Aorta (tissue), 5 donors: ENCODE data around the gene DLX3. TPM values are rescaled to one million over a fixed set of nuclear protein-coding genes. Genes with fewer than 3 reads are reported as not detected.

Experiments used
- ATAC-seq: fragments of 200-7000 bp; cut with Tn5 transposase; one replicate; pipeline ENCODE4 v1.9.1; 2022; ENCODE audit warnings: moderate library complexity; ENCODE audit not compliant: low FRiP score
- DNase-seq, 2 donors: peaks; one replicate each; pipeline ENCODE4 v3.0.0-alpha.2; 2020
- H3K27ac ChIP-seq, 2 donors: one replicate each; pipeline ENCODE4 v1.5.1; 2013; ENCODE audit warnings: low read length in 2 of 2, mild to moderate bottlenecking in 2 of 2, moderate library complexity in 2 of 2, control low read depth in 1 of 2, inconsistent platforms in 1 of 2, low read depth in 1 of 2
- H3K27me3 ChIP-seq, 2 donors: one replicate each; pipeline ENCODE4 v1.6.1; 2013; ENCODE audit warnings: control low read depth in 1 of 2, low read length in 1 of 2, mild to moderate bottlenecking in 1 of 2, moderate library complexity in 1 of 2; ENCODE audit not compliant: insufficient read depth in 2 of 2, control insufficient read depth in 1 of 2
- H3K36me3 ChIP-seq, 2 donors: one replicate each; pipeline ENCODE4 v1.6.1; 2013; ENCODE audit warnings: control low read depth in 1 of 2, low read length in 1 of 2, mild to moderate bottlenecking in 1 of 2; ENCODE audit not compliant: insufficient read depth in 2 of 2, control insufficient read depth in 1 of 2
- H3K4me1 ChIP-seq, 2 donors: one replicate each; pipeline ENCODE4 v1.6.1; 2013; ENCODE audit warnings: low read length in 2 of 2, control low read depth in 1 of 2, mild to moderate bottlenecking in 1 of 2, moderate library complexity in 1 of 2; ENCODE audit not compliant: insufficient read depth in 2 of 2, control insufficient read depth in 1 of 2
- H3K4me3 ChIP-seq, 2 donors: one replicate each; pipeline ENCODE4 v1.5.1; 2013; ENCODE audit warnings: low read length in 2 of 2, control low read depth in 1 of 2, mild to moderate bottlenecking in 1 of 2
- H3K9me3 ChIP-seq: one replicate; pipeline ENCODE4 v1.6.1; 2013; ENCODE audit warnings: mild to moderate bottlenecking, low read length; ENCODE audit not compliant: control insufficient read depth
- WGBS, 2 donors: extraction: QIAGEN DNeasy Blood & Tissue Kit; methylation state at CpG; one replicate each; pipeline ENCODE4 v1.1.7; 2013; 5-methylcytosine and 5-hydroxymethylcytosine counted together
- intact Hi-C, 2 donors: fragments of 100-400 bp; cut with DNase I; formaldehyde crosslinking; loops; one replicate each; pipeline versions ENCODE4 v1.14.2 to v1.15.0; 2022
- polyA plus RNA-seq, 2 donors: library from polyadenylated mRNA; stranded (reverse); fragments of 200-250 nt; gene quantifications; one replicate each; pipeline ENCODE4 v1.2.3, GENCODE V29; 2013
- total RNA-seq, 2 donors: library from RNA; stranded (reverse); fragmentation: NEBNext Ultra II Directional; extraction: Animal tissue kit (Norgen Biotek cat#: 25700); gene quantifications; one replicate each; pipeline ENCODE4 v1.2.1, GENCODE V29; 2021
- donor health status: healthy with polysubstance abuse.
- donor health status: Bipolar disorder and iron deficiency.
- donor health status: DM: no; HTN: no; CAD: no.
- donor health status: DM: no; HTN: no; CAD: no.
- donor health status: DM: yes; HTN: yes; CAD: no.

Gene DLX3
- total and polyA plus RNA-seq, 4 donors, result 0.18 to 1.3 (median 0.71) TPM

DNA sequence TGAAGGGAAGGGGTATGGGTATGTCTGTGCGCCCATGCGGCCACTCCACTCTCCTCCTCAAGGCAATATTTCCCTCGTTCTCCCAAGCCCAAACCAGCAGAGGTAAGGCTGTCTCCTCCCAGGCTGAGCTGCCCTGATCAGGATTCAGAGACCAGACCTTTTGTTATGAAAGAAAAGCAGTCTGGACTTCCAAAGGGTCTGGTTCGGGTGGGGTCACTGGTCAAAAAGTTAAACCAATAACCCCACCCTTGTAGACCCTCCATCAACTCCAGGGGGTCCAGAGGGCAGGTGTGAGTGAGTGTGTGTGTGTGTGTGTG, 31.8 kb downstream of the DLX3 start:
- Histone ChIP-seq H3K4me1 (no peaks in the 10 kb centered on the region), H3K36me3 (no peaks in the 10 kb centered on the region), H3K27me3 (no peaks in the 10 kb centered on the region), H3K9me3 (no peaks in the 10 kb centered on the region), H3K27ac (no peak overlapping the region), H3K4me3 (no peak overlapping the region)
- DNase-seq (no peak), ATAC-seq (no peak)
- WGBS, 2 donors, result 36 to 44% methylated on average over 4 of the region's 4 CpGs
- intact Hi-C loops, result no loop called here

DNA sequence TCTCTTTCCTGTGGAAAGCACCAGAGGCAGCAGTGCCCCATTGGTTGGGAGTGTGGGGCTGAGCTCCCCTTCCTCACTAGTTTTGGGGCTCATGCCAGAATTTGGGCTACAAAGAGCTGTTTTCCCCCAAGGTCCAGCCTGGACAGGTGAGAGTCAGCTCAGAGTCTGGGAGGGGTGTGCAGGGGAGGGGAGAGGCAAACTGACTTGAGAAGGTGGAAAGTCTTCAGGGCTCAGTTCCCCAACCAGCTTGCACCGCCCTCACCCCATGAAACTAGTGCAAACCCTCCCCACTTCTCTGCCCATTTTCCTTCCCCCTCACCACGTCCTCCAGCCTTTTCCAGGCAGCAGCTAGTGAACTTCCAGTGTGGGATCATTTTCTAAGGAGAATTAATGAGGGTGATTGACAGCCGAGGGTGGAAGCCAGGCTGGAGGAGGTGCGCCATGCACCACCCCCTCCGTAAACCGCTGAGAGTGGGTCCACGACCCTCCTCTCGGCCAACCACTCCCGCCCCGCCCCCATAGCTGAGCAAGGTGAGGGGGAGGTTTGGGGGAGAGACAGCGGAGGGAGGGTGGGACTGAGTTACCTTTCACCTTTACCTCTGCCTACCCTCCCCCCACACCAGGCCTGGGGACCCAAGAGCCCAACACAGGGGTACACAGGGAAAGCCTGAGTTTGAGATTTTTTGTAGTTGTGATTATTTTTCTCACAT, 32.3 kb downstream of the DLX3 start:
- 17 to 21% methylated on average over 10 to 11 of the region's 11 CpGs for whole genome bisulfite sequencing, 2 donors
- no peak for DNase-seq
- Histone ChIP-seq H3K27ac (no peak overlapping the region), H3K27me3 (no peaks in the 10 kb centered on the region), H3K36me3 (no peaks in the 10 kb centered on the region), H3K9me3 (no peaks in the 10 kb centered on the region), H3K4me1 (no peaks in the 10 kb centered on the region), H3K4me3 (no peak overlapping the region)
- intact Hi-C loops, result no loop called here
- no peak for ATAC-seq

DNA sequence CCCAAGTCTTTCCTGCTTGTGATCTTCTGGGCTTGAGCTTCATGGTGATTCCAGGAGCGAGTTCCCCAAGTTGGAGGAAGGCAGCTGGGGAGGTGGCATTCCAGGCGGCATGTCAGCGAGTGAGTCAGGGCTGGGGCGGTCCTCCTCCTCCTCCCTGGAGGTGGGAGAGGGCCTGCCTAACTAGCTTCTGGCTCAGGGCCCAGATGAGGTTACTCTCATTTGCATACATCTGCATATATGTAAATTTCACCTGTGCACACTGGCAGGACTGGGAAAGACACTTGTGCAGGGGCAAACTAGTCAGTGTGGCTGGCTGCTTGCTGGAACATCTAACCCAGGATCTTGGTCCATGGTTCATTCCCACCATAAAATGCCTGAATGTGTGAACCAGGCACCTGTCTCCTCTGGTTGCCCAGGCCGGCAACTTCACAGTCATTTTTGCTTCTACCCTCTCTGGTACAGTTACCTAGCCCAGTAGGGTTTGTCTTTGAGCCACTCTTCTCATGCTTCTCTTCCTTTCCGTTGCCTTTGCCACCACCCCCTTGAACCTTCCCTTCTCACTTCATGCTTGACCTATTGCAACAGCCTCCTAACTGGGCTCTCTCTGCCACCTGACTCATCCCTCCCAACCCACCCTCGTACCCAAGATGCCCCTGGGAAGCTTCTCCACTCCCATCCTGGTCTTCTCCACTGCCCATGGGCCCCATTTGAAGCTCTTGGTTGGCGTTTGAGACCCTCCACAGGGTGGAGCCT, 35.7 kb downstream of the DLX3 start:
- no peaks in the 10 kb centered on the region for H3K27me3 ChIP-seq
- 83 to 88% methylated on average over 8 of the region's 8 CpGs for WGBS, 2 donors

DNA sequence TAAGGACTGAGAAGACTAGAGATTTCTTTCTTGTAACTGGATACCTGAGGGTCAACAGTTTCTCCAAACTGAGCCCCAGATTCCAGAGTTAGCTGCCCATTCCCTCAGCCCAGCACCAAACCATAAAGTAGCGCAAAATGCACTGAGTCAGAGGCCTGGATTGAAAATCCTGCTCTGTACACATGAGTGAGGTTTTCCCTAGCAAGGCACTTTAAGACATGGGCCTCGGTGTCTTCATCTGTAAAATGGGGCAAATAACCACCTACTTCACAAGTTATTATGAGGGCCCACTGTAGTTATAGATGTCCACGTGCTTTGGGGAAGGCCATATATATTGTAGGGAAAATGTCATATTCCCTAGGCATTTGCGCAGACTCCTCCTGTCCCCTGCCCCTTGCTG, 36.3 kb downstream of the DLX3 start:
- Histone ChIP-seq H3K4me3 (no peak overlapping the region), H3K4me1 (no peaks in the 10 kb centered on the region), H3K36me3 (no peaks in the 10 kb centered on the region), H3K27me3 (no peaks in the 10 kb centered on the region), H3K9me3 (no peaks in the 10 kb centered on the region), H3K27ac (no peak overlapping the region)
- WGBS, 2 donors, result 93 to 96% methylated on average over 4 of the region's 4 CpGs
- DNase-seq (no peak), ATAC-seq (no peak)
- intact Hi-C loops, result no loop called here

More for the DNA sequence above, 35.7 kb downstream of the DLX3 start:
- H3K27ac ChIP-seq, result no peak overlapping the region
- no peaks in the 10 kb centered on the region for H3K36me3 ChIP-seq
- ATAC-seq (no peak), DNase-seq (no peak)
- no peaks in the 10 kb centered on the region for H3K4me1 ChIP-seq
- no peaks in the 10 kb centered on the region for H3K9me3 ChIP-seq
- H3K4me3 ChIP-seq, result no peak overlapping the region
- intact Hi-C loops, result no loop called here

DNA sequence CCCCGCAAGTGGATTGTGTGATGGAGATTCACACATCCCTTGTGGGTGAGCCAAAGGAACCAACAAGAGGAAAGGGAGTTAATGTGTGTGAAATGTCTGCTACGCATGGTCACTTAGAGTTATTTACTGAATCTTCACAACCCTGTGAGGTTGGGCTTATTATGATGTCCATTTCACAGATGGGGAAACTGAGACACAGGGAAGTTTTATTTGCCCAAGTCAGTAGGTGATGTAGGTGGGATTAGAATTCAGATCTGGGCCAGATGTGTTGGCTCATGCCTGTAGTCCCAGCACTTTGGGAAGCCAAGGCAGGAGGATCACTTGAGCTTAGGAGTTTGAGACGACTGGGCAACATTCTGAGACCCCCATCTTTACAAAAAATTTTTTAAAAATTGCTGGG, 37.7 kb downstream of the DLX3 start:
- no peak overlapping the region for H3K27ac ChIP-seq
- H3K4me3 ChIP-seq, result no peak overlapping the region
- WGBS, 2 donors, result 85 to 93% methylated on average over 3 of the region's 3 CpGs
- DNase-seq (no peak), ATAC-seq (no peak)
- intact Hi-C loops, result no loop called here
- no peaks in the 10 kb centered on the region for H3K36me3 ChIP-seq
- no peaks in the 10 kb centered on the region for H3K9me3 ChIP-seq
- no peaks in the 10 kb centered on the region for H3K4me1 ChIP-seq
- no peaks in the 10 kb centered on the region for H3K27me3 ChIP-seq

DNA sequence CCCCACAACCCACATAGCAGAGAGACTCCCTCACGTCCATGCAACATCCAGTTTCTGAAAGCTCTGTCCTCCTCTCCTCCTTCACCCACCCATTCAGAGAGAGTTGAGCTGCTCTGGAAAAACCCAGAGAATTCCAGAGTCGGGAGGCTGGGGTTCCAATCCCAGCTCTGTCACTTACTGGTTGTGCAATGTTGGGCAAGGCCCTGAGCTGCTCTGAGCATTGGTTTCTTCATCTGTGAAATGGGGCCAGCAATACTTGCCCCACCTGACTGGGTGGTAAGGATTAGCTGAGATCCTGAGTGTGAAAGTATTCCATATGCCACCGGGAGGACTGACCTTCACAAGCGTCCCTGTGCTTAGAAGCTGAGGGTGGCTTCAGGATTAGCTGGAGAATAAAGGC, 38.2 kb downstream of the DLX3 start:
- intact Hi-C loops, result no loop called here
- no peaks in the 10 kb centered on the region for H3K4me1 ChIP-seq
- no peaks in the 10 kb centered on the region for H3K9me3 ChIP-seq
- no peak overlapping the region for H3K27ac ChIP-seq
- H3K4me3 ChIP-seq, result no peak overlapping the region
- H3K36me3 ChIP-seq, result no peaks in the 10 kb centered on the region
- ATAC-seq (no peak), DNase-seq (no peak)
- 72 to 81% methylated on average over 4 of the region's 4 CpGs for WGBS, 2 donors
- H3K27me3 ChIP-seq, result no peaks in the 10 kb centered on the region

DNA sequence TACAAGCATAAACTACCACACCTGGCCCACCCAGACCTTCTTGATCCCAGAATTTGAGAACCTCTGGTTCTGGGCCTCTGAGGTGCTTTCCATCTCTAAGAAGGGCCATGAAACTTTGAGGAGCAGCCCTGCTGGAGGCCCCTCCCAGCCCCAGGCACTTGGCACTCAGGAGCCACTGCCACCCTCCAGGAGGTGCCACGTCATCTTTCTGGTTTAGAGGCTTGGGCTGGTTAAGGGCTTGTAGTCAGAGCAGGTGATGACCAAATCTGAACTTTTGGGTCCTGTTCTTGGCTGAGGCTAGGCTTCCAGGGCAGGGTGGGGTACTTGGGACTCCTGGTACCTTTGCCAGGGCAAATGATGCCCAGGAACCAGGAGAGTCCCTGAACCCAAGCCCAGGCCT, 39.9 kb downstream of the DLX3 start:
- Histone ChIP-seq H3K27me3 (no peaks in the 10 kb centered on the region), H3K9me3 (no peaks in the 10 kb centered on the region), H3K36me3 (no peaks in the 10 kb centered on the region), H3K27ac (no peak overlapping the region), H3K4me1 (no peaks in the 10 kb centered on the region), H3K4me3 (no peak overlapping the region)
- intact Hi-C loops, result loop anchor here in 1 of 2 donors (2.0 kb wide), 1 partner anchor 42 kb away; no protein-coding TSS in a partner anchor
- ATAC-seq, result no peak
- WGBS, 2 donors, result 79 to 83% methylated on average over 1 of the region's 1 CpG
- no peak for DNase-seq

DNA sequence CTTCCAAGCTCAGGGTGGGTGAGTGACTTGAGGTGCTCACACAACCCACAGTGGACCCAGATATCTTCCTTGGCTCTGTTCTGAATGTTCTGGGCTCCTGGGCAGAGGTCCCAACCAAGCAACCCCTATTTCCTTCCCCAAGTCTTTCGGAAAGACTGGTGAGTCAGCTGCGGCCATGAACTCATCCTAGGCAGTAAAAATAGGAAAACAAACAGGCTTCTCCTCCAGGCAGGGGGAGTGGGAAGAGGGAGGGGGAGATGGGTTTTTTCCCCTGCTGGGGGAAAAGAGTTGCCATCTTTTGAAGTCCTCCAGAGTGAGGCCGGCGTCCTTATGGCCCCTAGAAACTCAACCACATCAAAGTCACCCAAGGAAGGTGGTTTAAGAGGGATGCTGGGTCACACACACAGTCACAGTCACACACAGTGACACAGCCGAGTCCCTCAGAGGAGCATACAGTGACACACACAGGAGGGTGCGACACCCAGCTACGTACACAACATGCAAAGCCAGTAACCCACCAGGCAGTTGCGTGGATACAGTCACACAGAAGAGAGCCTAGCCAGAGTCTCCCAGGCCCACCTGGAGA, 42.0 kb downstream of the DLX3 start:
- H3K4me3 ChIP-seq, result no peak overlapping the region
- H3K36me3 ChIP-seq, result no peaks in the 10 kb centered on the region
- intact Hi-C loops, result loop anchor here in 1 of 2 donors (5.0 kb wide), 1 partner anchor 44 kb away; the partner anchor contains the start of gene DLX3
- H3K4me1 ChIP-seq, result no peaks in the 10 kb centered on the region
- DNase-seq (no peak), ATAC-seq (no peak)
- WGBS, 2 donors, result 68 to 72% methylated on average over 8 of the region's 8 CpGs
- H3K27me3 ChIP-seq, result no peaks in the 10 kb centered on the region
- no peaks in the 10 kb centered on the region for H3K9me3 ChIP-seq
- no peak overlapping the region for H3K27ac ChIP-seq
